Activated CD4-positive, alpha-beta T cell treated with anti-CD3 and anti-CD28 coated beads, Interleukin-2, amount 50 U/mL, for 16 hours (primary cell): ENCODE results near the gene GPLD1.
"Not testable (repeated sequence)": the region's sequence is repeated elsewhere in the genome, so short reads cannot be mapped to it uniquely, and the experiment has no call there.

ENCODE experiments used
- DNase-seq: peaks from one replicate; pipeline ENCODE4 v3.0.0-alpha.2; 2020

Gene GPLD1

GRCh38 chr6:24489470-24489869, at the start of gene GPLD1:
Gene GPLD1, minus strand, starts transcription at chr6:24489578. Its CDS starts 67 bp downstream, at chr6:24489511.
- no peak for DNase-seq

GRCh38 chr6:24537771-24538385, 48.5 kb upstream of the GPLD1 start:
- no peak for DNase-seq

DNA sequence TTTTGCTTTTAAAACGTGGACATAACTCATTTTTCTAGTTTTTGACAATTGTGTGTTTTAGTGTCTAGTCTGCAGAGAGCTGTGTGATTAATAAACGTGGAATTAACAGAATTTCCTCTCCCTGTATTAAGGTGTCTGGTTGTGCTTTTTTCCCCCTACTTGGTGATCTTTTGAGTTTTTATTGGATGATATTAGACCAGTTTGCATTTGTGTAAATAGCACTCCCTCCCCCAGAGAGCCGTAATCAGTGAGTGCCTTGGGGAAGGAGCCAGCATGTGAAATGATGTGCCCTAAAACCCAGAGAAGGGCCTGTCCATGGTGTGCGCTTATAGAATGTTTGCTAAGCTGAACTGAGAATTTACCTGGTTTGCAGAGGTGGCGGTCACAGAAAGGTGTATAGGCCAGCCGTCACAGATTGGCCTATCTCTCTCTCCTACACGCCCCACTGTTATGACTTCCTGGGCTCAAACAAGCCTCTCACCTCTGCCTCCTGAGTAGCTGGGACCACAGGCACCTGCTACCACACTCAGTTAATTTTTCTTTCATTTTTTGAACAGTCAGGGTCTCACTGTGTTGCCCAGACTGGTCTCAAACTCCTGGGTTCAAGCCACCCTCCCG, 47.8 kb upstream of the GPLD1 start:
- no peak for DNase-seq

DNA sequence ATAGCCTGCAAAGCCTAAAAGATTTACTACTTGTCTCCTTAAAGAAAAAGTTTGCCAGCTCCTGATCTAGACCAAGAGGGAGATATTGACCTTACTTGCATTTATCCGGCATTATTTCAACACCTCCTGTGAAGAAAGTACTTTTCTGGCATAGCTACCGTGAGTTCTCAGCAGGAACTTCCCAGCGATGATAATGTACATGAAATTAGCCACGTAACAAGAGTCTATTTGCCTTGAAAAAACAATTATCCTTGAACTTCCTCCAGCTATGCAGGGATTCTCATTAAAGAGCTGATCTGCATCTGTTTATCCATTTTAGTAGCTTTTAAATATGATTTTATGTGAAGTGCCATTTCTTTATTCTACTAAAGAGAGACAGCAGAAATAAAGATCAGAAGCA, 47.1 kb upstream of the GPLD1 start:
- DNase-seq = no peak

- no peak for DNase-seq
These were observed 45.8 kb upstream of the GPLD1 start for GRCh38 chr6:24535210-24535609.

DNA sequence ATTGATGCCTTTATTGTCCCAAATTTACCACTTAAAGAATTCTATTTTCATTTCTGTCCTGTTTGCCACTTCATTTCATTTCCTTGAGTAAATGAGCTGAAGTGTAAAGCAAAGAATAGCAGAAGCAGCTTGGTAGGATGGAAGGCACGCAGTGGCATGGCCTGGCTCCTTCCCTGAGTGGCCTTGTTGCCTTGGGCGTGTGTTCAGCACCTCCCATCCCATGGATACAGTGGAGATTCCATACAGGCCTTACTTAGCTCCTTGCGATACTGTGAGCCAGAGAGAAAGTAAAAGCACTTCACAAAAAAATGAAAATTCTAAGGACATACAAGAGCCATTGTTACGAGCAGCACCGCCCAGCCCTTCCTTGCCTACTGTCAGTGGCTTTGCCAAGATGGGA, 45.0 kb upstream of the GPLD1 start:
- DNase-seq = no peak

DNA sequence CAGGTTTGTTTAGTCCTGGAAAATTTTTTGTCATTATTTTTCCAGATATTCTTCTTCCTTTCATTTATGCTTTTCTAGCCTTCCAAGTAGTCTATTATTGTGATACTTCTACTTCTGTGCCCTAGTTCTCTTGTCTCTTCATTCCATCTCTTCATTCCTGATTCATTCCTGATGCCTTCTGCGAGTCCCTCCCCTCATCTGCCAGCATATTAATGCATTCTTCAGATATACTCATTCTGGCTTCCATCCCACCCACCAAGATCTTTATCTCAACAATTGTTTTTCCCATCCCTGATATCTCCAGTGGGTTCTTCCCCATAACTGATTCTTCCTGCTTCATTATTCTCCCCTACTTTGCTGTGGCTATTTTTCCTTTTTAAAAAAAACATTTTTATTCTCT, 40.6 kb upstream of the GPLD1 start:
- no peak for DNase-seq

DNA sequence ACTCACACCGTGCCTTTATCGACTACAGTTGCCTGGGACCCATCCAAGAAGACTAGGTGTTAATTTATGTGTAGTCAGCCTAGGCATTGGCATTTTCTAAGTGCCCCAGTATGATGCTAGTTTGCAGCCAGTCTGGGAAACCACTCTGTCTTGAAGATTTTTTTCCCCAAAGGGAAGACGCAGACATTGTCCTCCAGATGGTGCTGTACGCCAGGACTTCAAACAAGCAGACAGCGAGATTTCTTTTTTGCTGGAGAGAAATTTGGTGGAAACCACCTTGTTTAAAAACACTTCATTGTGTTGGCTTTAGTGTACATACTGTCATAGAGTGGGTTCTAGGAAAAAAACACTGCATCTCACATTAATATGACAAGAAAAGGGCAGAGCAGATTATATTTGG, 35.4 kb upstream of the GPLD1 start:
- peak; percentile 23 for DNase-seq

DNA sequence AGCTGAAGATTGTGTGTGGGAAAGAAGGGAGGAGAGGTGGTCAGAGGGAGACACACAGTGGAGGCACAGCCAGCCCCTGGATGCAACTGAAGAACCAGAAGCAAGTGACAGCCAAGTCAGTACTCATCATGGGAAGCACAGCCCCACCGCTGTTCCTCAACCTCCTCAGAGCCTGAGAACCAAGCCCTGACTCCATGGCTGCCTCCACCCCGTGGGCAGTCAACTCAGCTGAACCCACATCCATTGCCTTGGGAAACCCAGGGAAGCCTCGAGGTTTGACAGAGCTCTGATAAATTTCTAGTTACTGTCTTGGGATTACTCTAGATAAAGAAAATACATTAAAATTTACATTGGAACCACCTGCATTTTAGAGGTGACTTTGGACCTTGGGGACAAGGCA, 35.0 kb upstream of the GPLD1 start:
- no peak for DNase-seq

- DNase-seq = no peak
These were observed 33.1 kb upstream of the GPLD1 start for GRCh38 chr6:24522228-24523176.

- peak; percentile 46 for DNase-seq
These were observed 31.7 kb upstream of the GPLD1 start for GRCh38 chr6:24520929-24521546.

GRCh38 chr6:24517659-24518543, 28.5 kb upstream of the GPLD1 start:
- no peak for DNase-seq

- no peak for DNase-seq
These were observed 24.2 kb upstream of the GPLD1 start for GRCh38 chr6:24513602-24514001.

- not testable (repeated sequence) for DNase-seq
These were observed 22.6 kb upstream of the GPLD1 start for GRCh38 chr6:24511976-24512375.

DNA sequence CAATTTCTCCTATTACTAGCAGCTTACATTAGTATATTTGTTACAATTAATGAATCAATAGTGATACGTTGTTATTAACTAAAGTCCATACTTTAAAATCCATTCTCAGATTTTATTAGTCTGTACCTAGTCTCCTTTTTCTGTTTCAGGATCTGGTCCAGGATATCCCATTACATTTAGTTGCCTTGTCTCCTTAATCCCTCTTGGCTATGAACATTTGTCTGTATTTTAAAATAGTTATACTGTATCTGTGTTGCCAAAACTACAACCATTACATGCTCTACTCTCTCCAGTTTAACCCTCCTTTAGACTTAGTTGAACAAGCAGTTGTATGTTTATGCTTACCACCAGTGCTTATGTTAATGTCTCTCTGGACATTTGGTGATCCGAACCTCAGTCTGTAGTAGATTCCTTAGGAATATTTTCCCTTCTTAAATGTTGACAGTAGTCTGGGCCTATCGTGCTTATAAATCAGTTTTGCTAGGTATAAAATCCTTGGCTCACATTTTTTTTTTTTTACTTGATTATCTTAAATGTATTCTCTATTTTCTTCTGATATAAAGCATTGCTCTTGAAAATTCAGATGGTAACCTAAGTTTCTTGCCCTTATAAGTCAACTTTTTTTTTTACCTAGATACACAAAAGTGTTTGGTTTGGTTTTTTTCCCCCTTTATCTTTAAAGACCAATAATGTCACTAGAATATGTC, 17.6 kb upstream of the GPLD1 start:
- no peak for DNase-seq

DNA sequence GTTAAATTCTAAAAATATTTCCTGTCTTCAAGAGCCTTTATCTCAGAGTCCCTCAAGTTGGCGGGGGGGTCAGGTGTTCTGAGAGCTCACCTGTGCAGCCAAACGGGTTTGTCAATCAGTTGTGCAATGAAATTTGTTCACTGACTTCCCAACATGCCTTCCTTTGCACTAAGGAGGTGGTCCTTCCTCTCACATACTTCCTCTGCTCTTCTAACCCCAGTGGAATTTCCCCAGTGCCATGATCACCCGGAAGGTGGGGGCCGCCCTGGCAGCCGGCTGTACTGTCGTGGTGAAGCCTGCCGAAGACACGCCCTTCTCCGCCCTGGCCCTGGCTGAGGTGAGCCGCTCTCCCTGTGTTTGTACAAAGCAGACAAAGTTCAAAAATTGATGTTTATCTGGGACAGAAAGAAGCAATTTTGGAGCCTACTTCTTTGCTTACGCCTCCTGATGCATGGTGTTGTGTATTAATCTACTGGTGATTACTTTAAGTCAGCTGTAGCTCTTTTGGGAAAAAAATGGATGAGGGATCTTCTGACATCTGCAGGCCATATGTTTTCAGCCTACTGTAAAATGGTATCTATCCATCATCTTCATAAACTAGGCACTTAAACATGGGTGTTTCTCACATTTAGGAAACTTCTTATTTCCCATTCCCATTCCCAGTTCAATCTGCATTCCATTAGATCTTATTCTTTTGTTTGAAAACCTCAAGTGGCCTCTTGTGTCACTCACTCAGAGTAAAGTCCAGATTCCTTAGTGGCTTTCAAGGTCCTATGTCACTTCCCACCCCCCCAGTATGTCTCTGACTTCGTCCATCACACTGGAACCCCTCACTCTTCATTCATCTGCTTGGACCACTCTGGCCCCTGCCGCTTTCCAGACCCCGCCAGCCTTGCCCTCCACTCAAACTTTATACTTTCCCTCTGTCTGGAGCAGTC, 15.5 kb upstream of the GPLD1 start:
- no peak for DNase-seq

- DNase-seq = no peak
These were observed 14.9 kb upstream of the GPLD1 start for GRCh38 chr6:24504287-24504648.

- no peak for DNase-seq
These were observed 12.5 kb upstream of the GPLD1 start for GRCh38 chr6:24501914-24502313.

DNA sequence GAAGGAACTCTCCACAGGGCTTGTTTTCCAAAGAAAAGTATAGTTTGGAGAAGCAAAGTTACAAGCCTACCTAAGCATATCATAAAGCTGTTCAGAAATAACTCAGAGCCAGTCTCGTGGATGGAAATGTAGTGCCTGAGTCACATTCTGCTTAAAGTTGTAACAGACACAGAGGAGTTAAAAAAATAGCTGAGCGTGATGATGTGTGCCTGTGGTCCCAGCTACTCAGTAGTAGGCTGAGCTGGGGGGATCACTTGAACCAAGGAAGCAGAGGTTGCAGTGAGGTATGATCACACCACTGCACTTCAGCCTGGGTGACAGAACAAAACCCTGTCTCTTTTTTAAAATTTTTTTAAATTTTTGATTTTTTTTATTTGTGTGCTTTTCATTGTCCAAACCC, 12.0 kb upstream of the GPLD1 start:
- no peak for DNase-seq

DNA sequence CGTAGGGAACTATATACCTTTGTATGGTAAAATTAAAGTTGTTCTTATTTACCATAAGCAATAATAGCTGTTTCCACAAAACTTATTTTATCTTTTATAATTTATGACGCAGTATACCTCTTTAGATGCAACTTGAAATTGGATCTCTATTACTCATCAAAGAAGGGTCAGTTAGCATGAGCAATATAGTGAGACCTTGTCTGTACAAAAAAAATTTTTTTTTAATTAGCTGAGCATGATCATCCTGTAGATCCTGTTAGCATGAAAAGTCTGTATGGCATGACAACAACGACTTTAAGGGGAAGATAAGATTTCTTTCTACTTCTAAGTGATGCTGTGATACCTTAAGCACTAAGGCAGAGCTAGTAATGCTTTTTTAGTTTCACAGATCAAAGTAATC, 11.3 kb upstream of the GPLD1 start:
- no peak for DNase-seq
